Spleen (tissue), 11 donors: ENCODE measurements around the gene C22orf39. TPM values are rescaled to one million over a fixed set of nuclear protein-coding genes. Genes with fewer than 3 reads are reported as not detected.

ENCODE experiments used
- DNase-seq: peaks from one replicate; pipeline ENCODE4 v3.0.0-alpha.2; 2020
- H3K27ac ChIP-seq, 8 donors: fragments of 200-600 bp; sonication (generic) in 7 of 8; 1 replicate in 4 of 8; 2 replicates in 4 of 8; pipeline versions ENCODE4 v1.5.0 to v1.8.0; 2016 to 2021; ENCODE audit warnings: inconsistent platforms in 4 of 8, mild to moderate bottlenecking in 4 of 8, moderate library complexity in 1 of 8
- H3K27me3 ChIP-seq, 7 donors: fragments of 200-600 bp; sonication (generic) in 6 of 7; replicated peaks in 1 of 7; 1 replicate in 4 of 7; 2 replicates in 3 of 7; pipeline versions ENCODE4 v1.5.0 to v1.8.0; 2016 to 2021; ENCODE audit warnings: inconsistent platforms in 3 of 7, mild to moderate bottlenecking in 1 of 7
- H3K36me3 ChIP-seq, 6 donors: fragments of 200-600 bp; sonication (generic) in 5 of 6; 1 replicate in 4 of 6; 2 replicates in 2 of 6; pipeline versions ENCODE4 v1.5.0 to v1.8.0; 2016 to 2021; ENCODE audit warnings: inconsistent platforms in 2 of 6
- H3K4me1 ChIP-seq, 6 donors: fragments of 200-600 bp; sonication (generic) in 5 of 6; 1 replicate in 3 of 6; 2 replicates in 3 of 6; pipeline versions ENCODE4 v1.5.0 to v1.8.0; 2016 to 2021; ENCODE audit warnings: inconsistent platforms in 3 of 6
- H3K4me3 ChIP-seq, 8 donors: fragments of 200-600 bp; sonication (generic) in 7 of 8; 1 replicate in 4 of 8; 2 replicates in 4 of 8; pipeline versions ENCODE4 v1.5.0 to v1.8.0; 2016 to 2021; ENCODE audit warnings: inconsistent platforms in 4 of 8, mild to moderate bottlenecking in 4 of 8, moderate library complexity in 2 of 8
- H3K9me3 ChIP-seq, 8 donors: fragments of 200-600 bp; sonication (generic) in 7 of 8; 1 replicate in 4 of 8; 2 replicates in 4 of 8; pipeline versions ENCODE4 v1.5.0 to v1.8.0; 2016 to 2021; ENCODE audit warnings: inconsistent platforms in 4 of 8
- CTCF ChIP-seq, 11 experiments: fragments of 200-600 bp in 7 of 11; fragments of 450-650 bp in 4 of 11; sonication (generic) in 4 of 11; IDR thresholded peaks in 8 of 11; conservative IDR thresholded peaks in 3 of 11; 1 replicate in 7 of 11; 2 replicates in 4 of 11; pipeline versions ENCODE4 v1.4.0 to v1.8.0; 2016 to 2021; ENCODE audit warnings: antibody characterized with exemption in 11 of 11, inconsistent platforms in 4 of 11, mild to moderate bottlenecking in 1 of 11
- POLR2A ChIP-seq, 3 donors: fragments of 450-650 bp; IDR thresholded peaks; one replicate each; pipeline ENCODE4 v1.5.1; 2017; ENCODE audit warnings: antibody characterized with exemption in 3 of 3, mild to moderate bottlenecking in 1 of 3
- POLR2AphosphoS5 ChIP-seq, 3 donors: sonication (generic); formaldehyde crosslinking; IDR thresholded peaks; one replicate each; pipeline ENCODE4 v1.5.1; 2017; ENCODE audit warnings: antibody characterized with exemption in 3 of 3
- WGBS, 5 donors: extraction: QIAGEN DNeasy Blood & Tissue Kit in 3 of 5; methylation state at CpG; one replicate each; pipeline versions ENCODE4 v1.1.5 to v1.1.7; 2013 to 2018; 5-methylcytosine and 5-hydroxymethylcytosine counted together
- intact Hi-C: fragments of 100-400 bp; cut with DNase I; formaldehyde crosslinking; loops from one replicate; pipeline ENCODE4 v1.15.0; 2023; ENCODE audit warnings: low total_unique reads
- polyA plus RNA-seq, 3 donors: library from polyadenylated mRNA; stranded (reverse); fragments of 200-250 nt; gene quantifications; one replicate each; pipeline ENCODE4 v1.2.1, GENCODE V29; 2013
- total RNA-seq, 7 donors: library from RNA; depleted of rRNA in 3 of 7; stranded (reverse); fragments of >200 nt in 3 of 7; fragmentation: NEBNext Ultra II Directional in 4 of 7; extraction: Animal tissue kit (Norgen Biotek cat#: 25700) in 4 of 7; gene quantifications; one replicate each; pipeline versions ENCODE4 v1.1.0 to v1.2.1, GENCODE V29; 2016 to 2021
- donor health status: healthy with polysubstance abuse.
- donor health status: DM: no; HTN: no; CAD: no; lungs with moderate emphysema.
- donor health status: DM: no; HTN: no; CAD: no.
- donor health status: Bipolar disorder and iron deficiency.
- donor health status: healthy.
- donor health status: DM: no; HTN: no; CAD: no.
- donor health status: DM: yes; HTN: yes; CAD: no.

Gene C22orf39
- total and polyA plus RNA-seq, 10 donors, result 28.8 to 48.8 (median 37.6) TPM

GRCh38 chr22:19394274-19395050 is 53.0 kb downstream of the C22orf39 start:
- no peak for DNase-seq
- Histone ChIP-seq H3K9me3 (no peaks in the 10 kb centered on the region), H3K4me1 (no peaks in the 10 kb centered on the region), H3K27me3 (no peaks in the 10 kb centered on the region), H3K4me3 (no peak overlapping the region), H3K36me3 (peaks cover 6 to 100% (median 94%) of the 10 kb centered on the region in 6 donors), H3K27ac (no peak overlapping the region)
- intact Hi-C loops, result no loop called here
- 88 to 96% (median 95%) methylated on average over 8 of the region's 8 CpGs for WGBS, 5 donors
- TF ChIP-seq CTCF (IDR thresholded peaks at IDR 0.05 in 8 of 11, conservative IDR thresholded peaks at IDR 0.05 in 3 of 11) (no peak), POLR2AphosphoS5 (IDR thresholded peaks at IDR 0.05) (no peak), POLR2A (IDR thresholded peaks at IDR 0.05) (no peak)

- Histone ChIP-seq H3K9me3 (no peaks in the 10 kb centered on the region), H3K4me3 (no peak overlapping the region), H3K27me3 (no peaks in the 10 kb centered on the region), H3K36me3 (peaks cover 6 to 100% (median 96%) of the 10 kb centered on the region in 6 donors), H3K27ac (no peak overlapping the region), H3K4me1 (no peaks in the 10 kb centered on the region)
- WGBS, 5 donors, result 81 to 99% (median 95%) methylated on average over 5 of the region's 5 CpGs
- DNase-seq, result no peak
- intact Hi-C loops, result no loop called here
- no peak for TF ChIP-seq POLR2A (IDR thresholded peaks at IDR 0.05)
- TF ChIP-seq CTCF (IDR thresholded peaks at IDR 0.05 in 8 of 11, conservative IDR thresholded peaks at IDR 0.05 in 3 of 11), result no peak
- no peak for TF ChIP-seq POLR2AphosphoS5 (IDR thresholded peaks at IDR 0.05)
These were observed 53.8 kb downstream of the C22orf39 start for GRCh38 chr22:19393704-19394103.

Other genes with a start within 250 kb of the C22orf39 start
- 10 to 100 TPM in 1 of 7 donors, 1 to 10 TPM in 6; 4.4 to 12.4 (median 6.4) TPM for gene CLTCL1, start 156.0 kb downstream of the C22orf39 start, total RNA-seq
- gene CLTCL1, start 156.0 kb downstream of the C22orf39 start, polyA plus RNA-seq, result 1 to 10 TPM; 1.0 to 3.5 (median 2.0) TPM
- gene HIRA, start 16.0 kb downstream of the C22orf39 start, total RNA-seq, result 10 to 100 TPM; 22.3 to 31.7 (median 26.6) TPM
- 10 to 100 TPM in 1 of 3 donors, 1 to 10 TPM in 2; 8.9 to 12.2 (median 8.9) TPM for gene HIRA, start 16.0 kb downstream of the C22orf39 start, polyA plus RNA-seq
- 10 to 100 TPM; 11.7 to 29.3 (median 18.1) TPM for gene MRPL40, start 15.2 kb downstream of the C22orf39 start, total RNA-seq
- gene MRPL40, start 15.2 kb downstream of the C22orf39 start, polyA plus RNA-seq, result 10 to 100 TPM; 40.6 to 55.7 (median 42.4) TPM
- gene UFD1, start 31.5 kb upstream of the C22orf39 start, total RNA-seq, result 10 to 100 TPM; 35.6 to 49.9 (median 40.1) TPM
- 10 to 100 TPM; 41.8 to 55.4 (median 52.2) TPM for gene UFD1, start 31.5 kb upstream of the C22orf39 start, polyA plus RNA-seq
- 1 to 10 TPM; 1.5 to 7.3 (median 4.5) TPM for gene CDC45, start 32.2 kb upstream of the C22orf39 start, total RNA-seq
- gene CDC45, start 32.2 kb upstream of the C22orf39 start, polyA plus RNA-seq, result 1 to 10 TPM; 5.1 to 6.7 (median 5.6) TPM
- 100 to 1,000 TPM in 1 of 7 donors, 10 to 100 TPM in 6; 29.5 to 167 (median 65.8) TPM for gene CLDN5, start 76.7 kb upstream of the C22orf39 start, total RNA-seq
- gene CLDN5, start 76.7 kb upstream of the C22orf39 start, polyA plus RNA-seq, result 10 to 100 TPM; 18.1 to 69.3 (median 35.8) TPM